Mammary microvascular endothelial cell (primary cell): ENCODE data around the gene GRPEL1. TPM values are rescaled to one million over a fixed set of nuclear protein-coding genes. Genes with fewer than 3 reads are reported as not detected.

ENCODE experiments used
- total RNA-seq: library from RNA; depleted of rRNA; stranded (reverse); fragments of >200 nt; gene quantifications from 2 replicates; pipeline ENCODE4 v1.2.3, GENCODE V29; 2015

The GRPEL1 gene
- 42.0 and 46.2 TPM in 2 replicates for total RNA-seq

DNA sequence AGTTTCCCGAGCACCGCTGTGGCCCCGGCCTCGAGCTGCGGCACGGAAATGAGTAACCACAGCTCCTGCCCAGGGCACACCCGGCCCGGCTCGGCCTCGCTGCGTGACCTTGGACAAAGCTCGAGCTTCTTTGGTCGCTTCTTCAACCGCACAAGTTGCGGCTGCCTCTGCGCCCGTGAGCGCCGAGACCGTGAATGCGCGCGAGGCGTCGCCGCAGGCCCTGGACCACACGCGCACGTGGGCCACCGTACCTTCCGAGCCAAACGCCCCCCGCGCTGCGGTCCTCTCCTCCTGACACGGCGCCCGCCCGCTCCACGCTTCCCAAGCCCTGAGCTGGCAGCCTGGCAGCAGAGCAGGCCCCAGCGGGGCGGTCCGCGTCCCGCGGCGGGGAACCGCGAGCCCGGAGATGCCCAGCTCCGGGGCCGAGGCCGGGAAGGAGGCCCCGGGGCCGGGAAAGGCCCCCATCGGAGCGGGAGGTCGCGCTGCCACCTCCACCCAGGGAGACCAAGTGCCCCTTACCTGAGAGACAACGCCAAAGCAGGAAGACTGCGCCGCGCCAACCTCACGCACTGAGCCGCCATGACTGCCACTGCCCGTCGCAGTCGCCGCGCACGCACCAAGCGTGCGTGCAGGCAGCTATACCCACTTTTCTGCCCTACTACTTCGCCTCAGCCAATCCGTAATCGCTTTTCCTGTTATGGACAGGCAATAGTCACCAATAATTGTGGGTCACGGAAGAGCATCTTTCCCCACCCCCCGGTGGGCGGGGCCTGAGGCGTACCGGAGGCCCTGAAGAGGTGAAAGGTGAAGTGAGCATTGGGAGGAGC is at the start of gene GRPEL1:
Gene GRPEL1 (minus strand): TSS at position 613 of the 827 bp plus-strand sequence. CDS start 32 bp downstream, at position 581.

DNA sequence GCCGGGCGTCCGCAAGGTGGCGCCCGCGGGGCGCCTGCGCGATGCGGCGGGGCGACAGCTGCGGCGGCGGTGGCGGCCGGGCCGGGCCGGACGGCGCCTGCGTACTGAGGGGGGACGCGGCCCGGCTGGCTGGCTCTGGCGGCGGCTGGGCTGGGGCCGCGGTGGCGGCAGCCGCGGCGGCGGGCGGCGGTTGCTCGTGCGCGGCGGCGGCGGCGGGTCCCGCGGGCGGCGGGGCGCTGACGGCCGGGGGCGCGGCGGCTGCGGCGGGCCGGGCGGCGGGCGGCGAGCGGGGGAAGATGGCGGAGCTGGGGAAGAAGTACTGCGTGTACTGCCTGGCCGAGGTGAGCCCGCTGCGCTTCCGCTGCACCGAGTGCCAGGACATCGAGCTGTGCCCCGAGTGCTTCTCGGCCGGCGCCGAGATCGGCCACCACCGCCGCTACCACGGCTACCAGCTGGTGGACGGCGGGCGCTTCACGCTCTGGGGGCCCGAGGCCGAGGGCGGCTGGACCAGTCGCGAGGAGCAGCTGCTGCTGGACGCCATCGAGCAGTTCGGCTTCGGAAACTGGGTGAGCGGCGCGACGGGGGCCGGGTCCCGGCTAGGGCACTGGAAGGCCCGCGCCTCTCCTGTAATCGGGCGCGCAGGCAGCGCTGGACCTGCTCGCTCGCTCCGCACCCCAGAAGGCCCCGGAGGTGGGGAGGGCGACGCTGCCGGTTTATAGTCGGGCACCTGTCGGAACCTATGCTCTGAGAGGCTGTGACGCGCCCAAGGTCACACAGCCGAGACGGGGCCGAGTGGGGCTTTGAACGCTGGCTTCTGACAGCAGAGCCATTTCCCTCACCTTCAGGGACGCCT is 24.4 kb downstream of the GRPEL1 start, which contains the start of gene TADA2B:
Gene TADA2B (plus strand): TSS at position 89 of the 853 bp plus-strand sequence. CDS start 208 bp downstream, at position 297.

Other genes starting within 250 kb of the GRPEL1 start
- gene TBC1D14, start 158.2 kb downstream of the GRPEL1 start, total RNA-seq = 14.9 and 20.1 TPM in 2 replicates
- gene TADA2B, start 24.7 kb downstream of the GRPEL1 start, total RNA-seq = 8.4 and 10.6 TPM in 2 replicates
- under 0.01 TPM in 1 of 2 replicates, not detected in the other for gene SORCS2, start 124.5 kb upstream of the GRPEL1 start, total RNA-seq